GM18951 (cell line): ENCODE measurements around the gene WDR45.

Experiments
- POLR2A ChIP-seq: IDR thresholded peaks from 4 replicates; pipeline ENCODE4 v1.6.1; 2011; ENCODE audit warnings: mild to moderate bottlenecking; ENCODE audit not compliant: insufficient read length, insufficient read depth; ENCODE audit errors: extremely low read depth
- in situ Hi-C: fragments of 300-500 bp; cut with MboI; formaldehyde crosslinking; loops from one replicate; pipeline ENCODE4 v1.12.0; 2022; ENCODE audit warnings: low sequenced_read_pairs, mixed read lengths, inconsistent platforms; ENCODE audit not compliant: unreplicated experiment

WDR45 gene

GRCh38 chrX:49066278-49066677, 13.4 kb downstream of the WDR45 start:
- in situ Hi-C loops = no loop called here
- no peak for TF ChIP-seq POLR2A

GRCh38 chrX:49064735-49065134, 15.0 kb downstream of the WDR45 start:
- in situ Hi-C loops = no loop called here
- no peak for TF ChIP-seq POLR2A

GRCh38 chrX:49064303-49064702, 15.4 kb downstream of the WDR45 start:
- TF ChIP-seq POLR2A = no peak
- in situ Hi-C loops = no loop called here

GRCh38 chrX:49063715-49064114, 16.0 kb downstream of the WDR45 start:
- TF ChIP-seq POLR2A = no peak
- in situ Hi-C loops = no loop called here

DNA sequence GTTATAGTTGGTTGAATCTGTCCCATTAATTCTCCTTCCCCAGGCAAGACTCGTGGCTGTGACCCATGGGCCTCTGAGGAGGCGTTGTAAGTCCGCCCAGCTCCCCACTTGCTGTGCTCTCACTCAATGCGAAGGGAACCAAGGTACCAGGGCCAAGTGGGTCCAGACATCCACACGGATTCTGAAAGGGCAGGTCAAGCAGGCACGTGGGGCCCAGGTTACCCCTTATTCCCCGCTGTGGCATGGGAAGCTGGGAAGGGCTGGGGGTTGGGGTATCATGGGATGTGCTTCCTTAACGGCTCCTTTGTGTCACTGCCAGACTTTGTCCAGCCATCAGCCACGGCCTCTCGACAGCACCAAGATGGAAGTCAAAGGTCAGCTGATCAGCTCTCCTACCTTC, 17.8 kb downstream of the WDR45 start:
- TF ChIP-seq POLR2A = no peak
- in situ Hi-C loops = no loop called here

- no peak for TF ChIP-seq POLR2A
- in situ Hi-C loops = no loop called here
Measured at GRCh38 chrX:49061490-49061889, 18.2 kb downstream of the WDR45 start.

DNA sequence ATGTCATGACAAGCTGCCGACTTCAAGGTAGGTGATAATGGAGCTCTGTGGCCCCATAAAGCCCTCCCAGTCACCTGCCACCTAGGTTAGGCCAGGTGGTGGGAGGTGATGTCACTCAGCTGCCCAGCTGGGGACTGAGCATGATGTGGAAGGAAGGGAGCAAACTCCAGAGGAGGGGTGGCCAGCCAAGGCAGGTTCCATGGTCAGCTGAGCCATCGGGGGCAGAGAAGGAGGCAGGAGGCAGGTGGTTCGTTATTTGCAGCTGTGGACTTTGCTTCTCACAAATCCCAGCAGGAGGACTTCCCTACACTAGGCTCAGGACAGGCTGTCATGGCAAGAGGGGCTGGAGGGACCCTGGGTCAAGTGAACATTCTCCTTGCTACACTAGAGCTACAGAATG, 18.8 kb downstream of the WDR45 start:
- in situ Hi-C loops = no loop called here

GRCh38 chrX:49059681-49060085, 20.0 kb downstream of the WDR45 start:
- in situ Hi-C loops = no loop called here
- no peak for TF ChIP-seq POLR2A

More for the DNA sequence above, 18.8 kb downstream of the WDR45 start:
- no peak for TF ChIP-seq POLR2A

DNA sequence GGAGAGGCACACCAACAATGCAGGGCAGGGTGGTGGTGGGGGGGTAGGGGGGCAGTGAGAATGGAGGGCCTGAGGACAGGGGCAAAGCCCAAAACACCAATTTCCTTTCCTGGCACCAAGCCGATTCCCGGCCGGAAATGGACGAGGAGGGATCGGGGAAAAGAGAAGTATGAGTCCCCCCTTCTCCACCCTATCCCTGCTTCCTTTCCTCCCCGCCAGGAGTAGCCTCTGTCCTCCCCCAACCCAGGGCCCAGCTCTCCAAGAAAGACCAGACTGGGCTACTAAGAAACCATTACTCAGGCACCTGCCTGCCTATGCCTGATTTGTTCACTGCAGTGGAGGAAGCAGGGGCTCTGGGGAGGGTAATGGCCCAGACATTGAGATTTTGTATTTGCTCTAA, 20.5 kb downstream of the WDR45 start:
- in situ Hi-C loops = no loop called here
- no peak for TF ChIP-seq POLR2A

DNA sequence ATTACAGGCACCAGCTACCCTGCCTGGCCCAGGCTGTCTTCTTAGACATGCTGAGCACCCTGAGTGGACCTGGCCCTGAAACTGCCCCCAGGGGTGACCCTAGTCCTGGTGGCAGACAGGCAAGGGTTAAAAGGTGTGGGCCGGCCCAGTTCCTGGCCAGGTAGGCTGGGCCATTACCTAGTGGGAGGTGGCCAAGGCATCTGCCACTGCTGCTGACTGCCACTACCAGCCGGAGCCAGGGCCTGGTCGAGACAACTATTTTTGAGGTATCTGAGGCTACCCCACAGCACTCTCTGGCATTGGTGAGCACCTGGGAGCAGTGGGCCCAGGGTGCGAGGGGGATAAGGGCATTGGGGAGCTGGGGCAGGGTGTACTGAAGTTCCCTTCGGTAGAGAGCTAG, 20.9 kb downstream of the WDR45 start, which contains the start of gene CCDC120:
CCDC120 (plus strand) TSS at position 206 of the 400 bp plus-strand sequence. CDS start 3,043 bp downstream, outside the sequence.
- in situ Hi-C loops = no loop called here
- no peak for TF ChIP-seq POLR2A

GRCh38 chrX:49054073-49054762, 25.5 kb downstream of the WDR45 start:
- in situ Hi-C loops = no loop called here
- no peak for TF ChIP-seq POLR2A

- TF ChIP-seq POLR2A = peak; percentile 30
Measured at GRCh38 chrX:49053223-49054072, 26.2 kb downstream of the WDR45 start.

DNA sequence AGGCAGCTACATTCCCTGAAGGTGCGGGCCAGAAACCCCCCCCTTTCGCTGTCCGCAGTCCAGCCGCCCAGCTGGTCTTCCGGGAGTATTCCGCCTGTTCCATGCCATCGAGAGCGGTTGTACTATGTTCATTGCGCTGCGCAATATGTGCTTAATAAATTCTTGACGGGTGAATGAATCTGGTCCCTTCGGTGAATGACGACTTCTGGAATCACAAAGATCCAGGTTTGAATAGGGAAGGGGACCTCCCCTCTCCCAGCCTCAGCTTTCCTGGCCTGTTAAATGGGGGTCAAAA, 35.8 kb downstream of the WDR45 start:
- no peak for TF ChIP-seq POLR2A
- in situ Hi-C loops = no loop called here

More at GRCh38 chrX:49053223-49054072, 26.2 kb downstream of the WDR45 start:
- in situ Hi-C loops = no loop called here
